SK-N-MC (cell line): ENCODE measurements around the gene SUN2.

Experiments
- DNase-seq: peaks from one replicate; pipeline ENCODE4 v3.0.0-alpha.2; 2011; ENCODE audit warnings: low read depth, low spot score
- H3K27ac ChIP-seq: fragments of 200-600 bp; sonication (generic); 2 replicates; pipeline ENCODE4 v1.5.1; 2016; ENCODE audit warnings: mixed run types
- H3K36me3 ChIP-seq: fragments of 200-600 bp; sonication (generic); 2 replicates; pipeline ENCODE4 v1.6.1; 2017; ENCODE audit warnings: antibody characterized with exemption, low read length, mixed read lengths; ENCODE audit not compliant: insufficient read depth
- H3K4me3 ChIP-seq: fragments of 200-600 bp; sonication (generic); 2 replicates; pipeline ENCODE4 v1.5.1; 2016
- H3K9ac ChIP-seq: fragments of 200-600 bp; sonication (generic); 2 replicates; pipeline ENCODE4 v1.8.0; 2017; ENCODE audit warnings: mixed run types, mixed read lengths; ENCODE audit not compliant: insufficient read length
- H3K9me3 ChIP-seq: fragments of 200-600 bp; sonication (generic); 2 replicates; pipeline ENCODE4 v1.6.1; 2017; ENCODE audit warnings: low read depth, mild to moderate bottlenecking, antibody characterized with exemption, low read length, moderate library complexity, mixed read lengths
- EZH2 ChIP-seq: fragments of 200-600 bp; sonication (generic); IDR thresholded peaks from one replicate; pipeline ENCODE4 v1.6.1; 2017; ENCODE audit warnings: antibody characterized with exemption
- FOXP2 ChIP-seq: optimal IDR thresholded peaks from 2 replicates; pipeline ENCODE3; 2011; ENCODE audit warnings: mild to moderate bottlenecking, moderate library complexity; ENCODE audit not compliant: insufficient read depth; ENCODE audit errors: extremely low read length, control extremely low read depth
- POLR2AphosphoS5 ChIP-seq: IDR thresholded peaks from 2 replicates; pipeline ENCODE4 v1.6.1; 2012; ENCODE audit warnings: mild to moderate bottlenecking, low read depth, low read length, borderline replicate concordance

Gene SUN2

GRCh38 chr22:38761202-38762162 lies 5.7 kb upstream of the SUN2 start:
- Histone ChIP-seq H3K9ac (no peak overlapping the region), H3K36me3 (no peaks in the 10 kb centered on the region), H3K27ac (no peak overlapping the region), H3K9me3 (no peaks in the 10 kb centered on the region), H3K4me3 (no peak overlapping the region)
- DNase-seq: no peak
- TF ChIP-seq FOXP2 (no peak), EZH2 (no peak)

GRCh38 chr22:38760477-38761201 lies 4.8 kb upstream of the SUN2 start:
- Histone ChIP-seq H3K27ac (no peak overlapping the region), H3K36me3 (no peaks in the 10 kb centered on the region), H3K9ac (no peak overlapping the region), H3K4me3 (no peak overlapping the region), H3K9me3 (no peaks in the 10 kb centered on the region)
- TF ChIP-seq FOXP2 (no peak), POLR2AphosphoS5 (no peak), EZH2 (no peak)
- DNase-seq: no peak

DNA sequence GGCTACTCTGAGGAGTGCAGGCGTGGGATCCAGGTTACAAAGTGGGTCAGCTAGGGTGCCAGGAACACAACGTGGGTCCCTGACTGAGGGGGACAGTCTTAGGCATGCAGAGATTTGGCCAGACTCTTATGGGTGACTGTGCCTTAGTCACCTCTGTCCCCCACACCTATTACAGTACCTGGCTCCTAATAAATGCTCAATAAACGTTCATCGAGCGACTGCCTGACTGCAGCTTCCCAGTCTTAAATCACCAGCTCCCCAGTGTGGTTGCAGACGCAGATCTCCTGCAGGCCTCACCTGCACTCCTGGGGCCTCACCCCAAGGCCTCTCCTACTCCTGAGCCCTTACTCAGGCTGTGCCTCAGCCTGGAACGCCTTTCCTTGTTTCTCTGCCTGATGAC lies 3.2 kb upstream of the SUN2 start:
- Histone ChIP-seq H3K27ac (no peak overlapping the region), H3K4me3 (no peak overlapping the region), H3K9me3 (no peaks in the 10 kb centered on the region), H3K9ac (no peak overlapping the region), H3K36me3 (no peaks in the 10 kb centered on the region)
- TF ChIP-seq FOXP2 (no peak), EZH2 (no peak), POLR2AphosphoS5 (no peak)
- no peak for DNase-seq

GRCh38 chr22:38758276-38758945 lies 2.6 kb upstream of the SUN2 start:
- no peaks in the 10 kb centered on the region for H3K36me3 ChIP-seq
- DNase-seq: no peak
- no peaks in the 10 kb centered on the region for H3K9me3 ChIP-seq
- TF ChIP-seq EZH2: no peak
- TF ChIP-seq FOXP2: no peak
- no peak for TF ChIP-seq POLR2AphosphoS5
- no peak overlapping the region for H3K4me3 ChIP-seq
- H3K27ac ChIP-seq: no peak overlapping the region
- no peak overlapping the region for H3K9ac ChIP-seq

- no peak overlapping the region for H3K27ac ChIP-seq
- H3K4me3 ChIP-seq: no peak overlapping the region
- peaks cover 2% of the 10 kb centered on the region; the same call in 1 of the 2 replicates for H3K36me3 ChIP-seq
- H3K9me3 ChIP-seq: no peaks in the 10 kb centered on the region
- DNase-seq: no peak
- TF ChIP-seq FOXP2: no peak
- no peak for TF ChIP-seq EZH2
- no peak for TF ChIP-seq POLR2AphosphoS5
- H3K9ac ChIP-seq: no peak overlapping the region
These were observed 1.6 kb upstream of the SUN2 start for GRCh38 chr22:38757464-38757757.

GRCh38 chr22:38756711-38757463 lies 1.1 kb upstream of the SUN2 start:
- Histone ChIP-seq H3K27ac (no peak overlapping the region), H3K9ac (peak overlapping the region; percentile 86)

GRCh38 chr22:38755155-38755910 lies 465 bp downstream of the SUN2 start:
- Histone ChIP-seq H3K36me3 (peaks cover 21% of the 10 kb centered on the region; the same call in 1 of the 2 replicates), H3K9me3 (no peaks in the 10 kb centered on the region), H3K9ac (peak overlapping the region; percentile 72), H3K4me3 (peak overlapping the region; percentile 86), H3K27ac (no peak overlapping the region)
- no peak for DNase-seq
- TF ChIP-seq POLR2AphosphoS5 (no peak), FOXP2 (no peak)

More at GRCh38 chr22:38756711-38757463, 1.1 kb upstream of the SUN2 start:
- H3K4me3 ChIP-seq: peak overlapping the region; percentile 86
- DNase-seq: no peak
- H3K9me3 ChIP-seq: no peaks in the 10 kb centered on the region
- TF ChIP-seq EZH2: no peak
- TF ChIP-seq POLR2AphosphoS5: no peak
- no peak for TF ChIP-seq FOXP2
- peaks cover 6% of the 10 kb centered on the region; the same call in 1 of the 2 replicates for H3K36me3 ChIP-seq
